Fibroblast of skin of left quadriceps (primary cell): ENCODE data around the gene DUOX1.

Experiments used
- DNase-seq, 2 experiments: peaks; one replicate each; pipeline ENCODE4 v3.0.0-alpha.2; 2013; ENCODE audit warnings: low read depth in 2 of 2

DUOX1 gene

GRCh38 chr15:45187894-45188830, 58.4 kb downstream of the DUOX1 start, which contains the start of gene SHF:
Gene SHF, minus strand, starts transcription at chr15:45187966. Its CDS starts 15 bp downstream, at chr15:45187951.
- DNase-seq: peak in 1 of 2 experiments; percentile 26

GRCh38 chr15:45197512-45197911, 67.7 kb downstream of the DUOX1 start:
- DNase-seq: no peak

- DNase-seq: peak; percentile 94 to 95
Observed at GRCh38 chr15:45198337-45199135, 68.7 kb downstream of the DUOX1 start.

GRCh38 chr15:45199136-45199810, 69.5 kb downstream of the DUOX1 start:
- no peak for DNase-seq

GRCh38 chr15:45200001-45200798, 70.4 kb downstream of the DUOX1 start:
- peak; percentile 93 to 94 for DNase-seq

- peak; percentile 49 to 50 for DNase-seq
Observed at GRCh38 chr15:45200799-45201556, 71.2 kb downstream of the DUOX1 start.

GRCh38 chr15:45201557-45201859, 71.7 kb downstream of the DUOX1 start:
- DNase-seq: no peak

- no peak for DNase-seq
Observed at GRCh38 chr15:45201869-45202268, 72.1 kb downstream of the DUOX1 start.

GRCh38 chr15:45203182-45203581, 73.4 kb downstream of the DUOX1 start:
- DNase-seq: no peak

- peak; percentile 22 to 32 for DNase-seq
Observed at GRCh38 chr15:45205192-45205591, 75.4 kb downstream of the DUOX1 start.

- no peak for DNase-seq
Observed at GRCh38 chr15:45212493-45212892, 82.7 kb downstream of the DUOX1 start.
